Measurements from ENCODE around the gene USP24.

Gene USP24

DNA sequence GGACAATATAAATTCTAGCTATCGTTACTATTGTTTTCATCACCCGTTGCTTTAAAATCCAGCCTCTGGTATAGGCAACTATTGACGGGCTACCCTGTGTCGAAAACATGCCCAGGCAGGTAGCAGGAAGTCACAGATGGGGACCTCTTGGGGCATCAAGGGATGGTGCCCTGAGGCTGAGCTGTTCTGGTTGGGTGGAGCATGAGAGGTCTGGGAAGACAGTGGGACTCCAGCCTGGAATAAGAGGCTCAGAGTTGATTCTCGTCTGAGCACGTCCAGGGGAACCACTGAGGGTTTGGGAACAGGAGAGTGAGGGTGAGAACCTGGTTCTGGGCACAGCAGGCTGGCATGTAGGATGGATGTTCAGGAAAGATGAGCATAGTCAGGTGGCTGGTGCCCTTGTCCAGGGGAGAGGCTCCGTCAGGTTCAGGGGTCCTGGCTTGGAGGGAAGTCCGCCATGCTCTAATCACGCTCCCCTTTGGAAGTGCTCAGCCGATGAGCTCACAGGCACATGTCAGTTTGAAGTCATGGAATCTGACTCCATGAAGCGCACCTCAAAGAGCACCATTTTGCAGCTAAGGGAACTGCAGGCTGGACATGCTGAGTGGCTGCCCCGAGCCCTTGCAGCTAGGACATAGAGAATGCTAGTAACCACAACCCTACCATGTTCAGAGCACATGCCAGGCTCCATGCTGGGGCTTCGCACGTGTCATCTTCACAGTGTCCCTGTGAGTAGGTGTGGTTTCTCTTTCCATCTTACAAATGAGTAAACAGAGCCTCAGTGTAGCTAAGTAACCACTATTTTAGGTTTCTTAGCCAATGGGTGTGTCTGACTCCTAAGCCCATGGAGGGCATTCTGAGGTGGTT is 154.8 kb downstream of the USP24 start:
- Mint-ChIP-seq H3K27ac (peak overlapping the region; percentile 64), H3K4me1 (no peaks in the 10 kb centered on the region), H3K27me3 (ENCODE audit: low read depth, poor library complexity) (no peaks in the 10 kb centered on the region), H3K4me3 (no peak overlapping the region), H3K36me3 (ENCODE audit: low read depth) (no peaks in the 10 kb centered on the region), H3K9me3 (no peaks in the 10 kb centered on the region)
- TF ChIP-seq, protein P1, sequence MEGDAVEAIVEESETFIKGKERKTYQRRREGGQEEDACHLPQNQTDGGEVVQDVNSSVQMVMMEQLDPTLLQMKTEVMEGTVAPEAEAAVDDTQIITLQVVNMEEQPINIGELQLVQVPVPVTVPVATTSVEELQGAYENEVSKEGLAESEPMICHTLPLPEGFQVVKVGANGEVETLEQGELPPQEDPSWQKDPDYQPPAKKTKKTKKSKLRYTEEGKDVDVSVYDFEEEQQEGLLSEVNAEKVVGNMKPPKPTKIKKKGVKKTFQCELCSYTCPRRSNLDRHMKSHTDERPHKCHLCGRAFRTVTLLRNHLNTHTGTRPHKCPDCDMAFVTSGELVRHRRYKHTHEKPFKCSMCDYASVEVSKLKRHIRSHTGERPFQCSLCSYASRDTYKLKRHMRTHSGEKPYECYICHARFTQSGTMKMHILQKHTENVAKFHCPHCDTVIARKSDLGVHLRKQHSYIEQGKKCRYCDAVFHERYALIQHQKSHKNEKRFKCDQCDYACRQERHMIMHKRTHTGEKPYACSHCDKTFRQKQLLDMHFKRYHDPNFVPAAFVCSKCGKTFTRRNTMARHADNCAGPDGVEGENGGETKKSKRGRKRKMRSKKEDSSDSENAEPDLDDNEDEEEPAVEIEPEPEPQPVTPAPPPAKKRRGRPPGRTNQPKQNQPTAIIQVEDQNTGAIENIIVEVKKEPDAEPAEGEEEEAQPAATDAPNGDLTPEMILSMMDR (IDR thresholded peaks at IDR 0.05), result no peak
- no peak for DNase-seq

DNA sequence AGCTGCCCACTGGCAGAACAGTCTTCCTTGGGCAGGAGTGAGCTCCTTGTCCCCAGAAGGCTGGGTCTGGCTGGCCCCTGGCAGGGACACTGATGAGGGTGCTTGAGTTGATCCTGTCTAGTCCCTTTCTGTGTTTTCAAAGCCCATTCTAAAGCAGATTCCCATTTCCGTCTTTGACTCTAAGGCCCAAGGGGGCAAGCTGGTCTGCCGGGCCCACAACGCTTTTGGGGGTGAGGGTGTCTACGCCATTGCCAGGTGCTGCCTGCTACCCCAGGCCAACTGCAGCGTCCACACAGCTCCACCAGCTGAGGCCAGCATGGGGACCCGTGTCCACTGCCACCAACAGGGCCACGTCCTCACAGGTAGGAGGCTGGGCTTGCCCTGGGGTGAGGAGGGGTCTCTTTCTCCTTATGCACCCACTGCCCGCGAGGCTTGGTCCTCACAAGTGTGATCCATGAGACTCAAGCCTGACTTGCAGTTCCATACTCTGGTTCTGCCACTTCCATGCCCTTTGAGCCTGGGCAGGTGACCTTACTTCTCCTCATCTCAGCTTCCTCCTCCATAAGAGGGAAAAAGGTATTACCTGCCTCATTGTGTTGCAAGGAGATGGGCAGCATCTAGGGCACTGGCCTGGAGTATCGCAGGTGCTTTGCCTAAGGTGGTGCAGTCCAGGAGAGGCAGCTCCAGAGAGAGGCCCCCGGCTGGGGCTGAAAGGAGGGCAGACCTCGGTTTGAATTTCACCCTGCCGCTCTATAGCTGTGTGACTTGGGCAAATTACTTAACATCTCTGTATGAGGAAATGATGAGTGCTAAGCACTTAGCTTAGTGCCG is 155.6 kb downstream of the USP24 start:
- Mint-ChIP-seq H3K4me3 (no peak overlapping the region), H3K27ac (no peak overlapping the region), H3K4me1 (no peaks in the 10 kb centered on the region), H3K9me3 (no peaks in the 10 kb centered on the region), H3K27me3 (ENCODE audit: low read depth, poor library complexity) (no peaks in the 10 kb centered on the region), H3K36me3 (ENCODE audit: low read depth) (no peaks in the 10 kb centered on the region)
- TF ChIP-seq, protein P1 (IDR thresholded peaks at IDR 0.05), result no peak
- DNase-seq, result no peak

GRCh38 chr1:55057956-55058298 is 157.2 kb downstream of the USP24 start:
- Mint-ChIP-seq H3K4me1 (no peaks in the 10 kb centered on the region), H3K4me3 (no peak overlapping the region), H3K36me3 (ENCODE audit: low read depth) (peaks cover 3% of the 10 kb centered on the region), H3K27ac (no peak overlapping the region), H3K27me3 (ENCODE audit: low read depth, poor library complexity) (no peaks in the 10 kb centered on the region), H3K9me3 (no peaks in the 10 kb centered on the region)
- DNase-seq, result no peak
- TF ChIP-seq, protein P1 (IDR thresholded peaks at IDR 0.05), result no peak

- TF ChIP-seq, protein P1 (IDR thresholded peaks at IDR 0.05), result no peak
- no peaks in the 10 kb centered on the region for H3K9me3 Mint-ChIP-seq
- no peaks in the 10 kb centered on the region for H3K4me1 Mint-ChIP-seq
- no peak overlapping the region for H3K4me3 Mint-ChIP-seq
- no peak overlapping the region for H3K27ac Mint-ChIP-seq
- peaks cover 5% of the 10 kb centered on the region for H3K36me3 Mint-ChIP-seq (ENCODE audit: low read depth)
- H3K27me3 Mint-ChIP-seq (ENCODE audit: low read depth, poor library complexity), result no peaks in the 10 kb centered on the region
- no peak for DNase-seq
Observed at GRCh38 chr1:55057270-55057955, 157.8 kb downstream of the USP24 start.

- DNase-seq, result no peak
- H3K27ac Mint-ChIP-seq, result no peak overlapping the region
Observed at GRCh38 chr1:55056632-55056992, 158.6 kb downstream of the USP24 start.

More at GRCh38 chr1:55056632-55056992, 158.6 kb downstream of the USP24 start:
- Mint-ChIP-seq H3K27me3 (ENCODE audit: low read depth, poor library complexity) (no peaks in the 10 kb centered on the region), H3K4me3 (no peak overlapping the region), H3K9me3 (no peaks in the 10 kb centered on the region), H3K36me3 (ENCODE audit: low read depth) (peaks cover 5% of the 10 kb centered on the region), H3K4me1 (peaks cover 4% of the 10 kb centered on the region)
- TF ChIP-seq, protein P1 (IDR thresholded peaks at IDR 0.05), result no peak

All from nephron progenitor cell (in vitro differentiated cells).